Retina (tissue), 1 donor: ENCODE data around the gene TMEFF2.

ENCODE experiments used
- DNase-seq: peaks from one replicate; pipeline ENCODE4 v3.0.0-alpha.2; 2016

The TMEFF2 gene

GRCh38 chr2:192005211-192005610, 189.5 kb downstream of the TMEFF2 start:
- no peak for DNase-seq

GRCh38 chr2:192004188-192004963, 190.4 kb downstream of the TMEFF2 start:
- DNase-seq: no peak

GRCh38 chr2:192002418-192002817, 192.3 kb downstream of the TMEFF2 start:
- no peak for DNase-seq

GRCh38 chr2:192000196-192000980, 194.3 kb downstream of the TMEFF2 start:
- no peak for DNase-seq

- no peak for DNase-seq
Observed at GRCh38 chr2:191999101-191999841, 195.5 kb downstream of the TMEFF2 start.

GRCh38 chr2:191995285-191995684, 199.4 kb downstream of the TMEFF2 start:
- DNase-seq: no peak

GRCh38 chr2:191994749-191995148, 200.0 kb downstream of the TMEFF2 start:
- DNase-seq: no peak

- DNase-seq: no peak
Observed at GRCh38 chr2:191991442-191991841, 203.3 kb downstream of the TMEFF2 start.

GRCh38 chr2:191985740-191986139, 209.0 kb downstream of the TMEFF2 start:
- DNase-seq: no peak

- DNase-seq: no peak
Observed at GRCh38 chr2:191983591-191983990, 211.1 kb downstream of the TMEFF2 start.

GRCh38 chr2:191983186-191983585, 211.5 kb downstream of the TMEFF2 start:
- DNase-seq: no peak

- no peak for DNase-seq
Observed at GRCh38 chr2:191981706-191982105, 213.0 kb downstream of the TMEFF2 start.

GRCh38 chr2:191980483-191980882, 214.2 kb downstream of the TMEFF2 start:
- no peak for DNase-seq

GRCh38 chr2:191979221-191979730, 215.5 kb downstream of the TMEFF2 start:
- DNase-seq: no peak

GRCh38 chr2:191977754-191978153, 217.0 kb downstream of the TMEFF2 start:
- DNase-seq: no peak

- DNase-seq: no peak
Observed at GRCh38 chr2:191976436-191976835, 218.3 kb downstream of the TMEFF2 start.

- no peak for DNase-seq
Observed at GRCh38 chr2:191974676-191975075, 220.1 kb downstream of the TMEFF2 start.

GRCh38 chr2:191970867-191971266, 223.9 kb downstream of the TMEFF2 start:
- DNase-seq: no peak

GRCh38 chr2:191968120-191968519, 226.6 kb downstream of the TMEFF2 start:
- DNase-seq: no peak

- DNase-seq: no peak
Observed at GRCh38 chr2:191965733-191966132, 229.0 kb downstream of the TMEFF2 start.

GRCh38 chr2:191961556-191961955, 233.2 kb downstream of the TMEFF2 start:
- no peak for DNase-seq

- no peak for DNase-seq
Observed at GRCh38 chr2:191959209-191959608, 235.5 kb downstream of the TMEFF2 start.
